Measurements from ENCODE around the gene CEP162. TPM values are rescaled to one million over a fixed set of nuclear protein-coding genes. Genes with fewer than 3 reads are reported as not detected.

The CEP162 gene
- total and polyA plus RNA-seq, 2 of the 8 experiments (the other 6 are each of a cell fraction or from before 2014, with no cell fraction given): 1.3 to 10.6 TPM

DNA sequence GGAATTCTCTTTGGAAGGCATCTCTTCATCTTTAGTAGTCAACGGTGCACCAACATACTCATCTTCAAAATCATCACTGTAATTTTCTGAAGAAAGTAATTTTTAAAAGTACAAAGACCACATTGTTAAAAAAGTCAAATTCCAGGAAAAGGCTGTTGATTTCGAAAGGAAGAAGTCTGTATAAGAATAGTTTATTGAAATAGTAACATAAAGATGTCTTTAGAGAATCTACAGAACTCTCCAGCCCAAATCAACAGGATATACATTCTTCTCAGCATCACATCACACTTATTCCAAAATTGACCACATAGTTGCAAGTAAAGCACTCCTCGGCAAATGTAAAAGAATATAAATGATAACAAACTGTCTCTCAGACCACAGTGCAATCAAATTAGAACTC lies 23.4 kb downstream of the CEP162 start:
- Histone ChIP-seq H4K91ac (replicated peaks; ENCODE audit: insufficient read length, low read length) (no peak overlapping the region), H3K4ac (replicated peaks; ENCODE audit: insufficient read length, low read depth, low read length) (no peak overlapping the region), H3K9ac (replicated peaks in 1 of 4; ENCODE audit: extremely low read depth in 1 of 4, low read depth in 3 of 4, low read length in 3 of 4) (no peak overlapping the region), H3K23ac (ENCODE audit: insufficient read length) (no peak overlapping the region), H4K8ac (ENCODE audit: extremely low read depth, insufficient read depth, low read length) (no peak overlapping the region), H2BK15ac (ENCODE audit: low read length) (no peak overlapping the region), H3K4me2 (ENCODE audit: insufficient read depth in 1 of 2, low read depth in 2 of 2, low read length in 2 of 2) (no peak overlapping the region), H3K4me1 (replicated peaks in 1 of 4; ENCODE audit: control insufficient read depth in 3 of 4, insufficient read depth in 4 of 4, low read length in 3 of 4) (no peaks in the 10 kb centered on the region), H3K56ac (replicated peaks; ENCODE audit: insufficient read length, low read depth, low read length) (no peak overlapping the region), H3K4me3 (ENCODE audit: extremely low read depth in 1 of 4, insufficient read depth in 2 of 4, low read depth in 3 of 4, low read length in 4 of 4) (no peak overlapping the region), H2BK120ac (replicated peaks; ENCODE audit: low read depth, low read length) (no peak overlapping the region), H3K9me3 (ENCODE audit: insufficient read depth in 2 of 2, low read depth in 1 of 2, low read length in 1 of 2) (no peaks in the 10 kb centered on the region), H4K20me1 (replicated peaks in 1 of 2; ENCODE audit: control insufficient read depth in 1 of 2, insufficient read depth in 2 of 2, low read length in 2 of 2) (no peaks in the 10 kb centered on the region), H3K18ac (ENCODE audit: extremely low read depth, low read length) (no peak overlapping the region), H2AFZ (ENCODE audit: low read length) (no peak overlapping the region), H2AK5ac (ENCODE audit: low read depth, low read length) (no peak overlapping the region), H3K27ac (ENCODE audit: low read depth, low read length) (no peak overlapping the region), H2BK12ac (ENCODE audit: low read depth, low read length) (no peak overlapping the region), H3K79me1 (ENCODE audit: low read depth, low read length) (no peaks in the 10 kb centered on the region), H3K79me2 (ENCODE audit: control insufficient read depth in 1 of 2, insufficient read depth in 2 of 2, low read length in 2 of 2) (no peaks in the 10 kb centered on the region), H3K27me3 (replicated peaks in 1 of 4; ENCODE audit: control insufficient read depth in 3 of 4, extremely low read depth in 1 of 4, insufficient read depth in 3 of 4, low read length in 3 of 4) (no peaks in the 10 kb centered on the region), H2BK5ac (ENCODE audit: low read depth, low read length) (no peak overlapping the region), H3K23me2 (ENCODE audit: low read depth, low read length) (no peaks in the 10 kb centered on the region; the same call in 1 of the 2 replicates), H2BK20ac (ENCODE audit: low read length) (no peak overlapping the region), H3K14ac (ENCODE audit: insufficient read length) (no peak overlapping the region), H3K36me3 (ENCODE audit: control insufficient read depth in 2 of 4, insufficient read depth in 4 of 4, low read length in 3 of 4) (peaks cover 0 to 13% (median under 1%) of the 10 kb centered on the region in 4 experiments; a peak in 3 of 8 replicates), H4K5ac (ENCODE audit: insufficient read length, low read depth, low read length) (no peak overlapping the region)
- ChIA-PET CTCF (ENCODE audit: partially characterized antibody) (no interaction called here), POLR2A (ENCODE audit: partially characterized antibody) (no interaction called here)
- no peak for TF ChIP-seq SP4 (IDR thresholded peaks at IDR 0.05; ENCODE audit: low read length)
- no peak for TF ChIP-seq CBX8 (IDR thresholded peaks at IDR 0.05; ENCODE audit: borderline replicate concordance, low read depth, low read length)
- no peak for TF ChIP-seq RFX5 (IDR thresholded peaks at IDR 0.05; ENCODE audit: borderline replicate concordance, low read depth, low read length)
- no peak for TF ChIP-seq HDAC6 (IDR thresholded peaks at IDR 0.05; ENCODE audit: low read depth, low read length)
- TF ChIP-seq MAFK (IDR thresholded peaks at IDR 0.05; ENCODE audit: low read depth, low read length): no peak
- TF ChIP-seq YY1 (IDR thresholded peaks at IDR 0.05; ENCODE audit: low read depth, low read length): no peak
- WGBS, 2 experiments (ENCODE audit: extremely low coverage in 1 of 2, insufficient coverage in 1 of 2, insufficient read length in 1 of 2, insufficient replicate concordance in 2 of 2, low coverage in 1 of 2, low lambda C conversion rate in 2 of 2, missing lambda C conversion rate in 1 of 2): 91% methylated on average over 3 of the region's 3 CpGs; no CpG with 5 or more reads in 1 of the 2 experiments
- DNase-seq (ENCODE audit: low read depth in 1 of 2, low spot score in 2 of 2) (no peak), FAIRE-seq (no peak)

Data from H1 (cell line).